Measurements from ENCODE around the gene PPP1R9B.

PPP1R9B gene

DNA sequence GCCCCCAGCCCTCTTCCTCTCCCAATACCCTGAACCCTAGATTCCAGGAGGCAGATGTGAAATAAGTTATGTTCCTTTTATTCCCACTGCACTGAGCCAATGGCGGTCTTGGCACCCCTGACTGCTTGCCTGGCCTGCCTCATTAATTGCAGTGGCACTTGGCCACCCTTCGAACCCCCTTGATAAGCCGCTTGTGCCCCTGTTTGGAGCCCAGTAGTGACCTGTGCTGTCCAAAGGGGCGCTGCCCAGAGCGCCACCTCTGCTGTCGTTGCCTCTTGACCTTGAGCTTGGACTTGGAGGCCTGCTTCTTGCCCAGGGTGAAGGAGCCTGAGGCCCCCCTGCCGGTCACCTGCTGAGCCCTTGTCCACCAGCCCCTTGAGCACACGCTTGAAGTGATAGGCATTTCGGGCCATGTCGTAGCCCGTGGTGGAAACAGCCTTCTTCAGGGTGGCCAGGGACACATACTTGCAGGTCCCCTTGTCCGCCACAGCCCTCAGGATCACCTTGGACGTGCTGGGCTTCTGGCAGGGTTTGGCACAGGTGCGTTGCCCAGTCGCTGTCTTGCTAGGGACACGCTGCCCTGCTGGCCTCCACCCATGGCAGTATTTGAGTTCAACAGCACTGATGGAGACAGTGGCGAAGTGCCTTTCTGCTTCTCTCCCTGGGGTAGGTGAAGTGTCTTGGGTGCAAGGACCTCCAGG is 21.0 kb upstream of the PPP1R9B start:
- H3K9me3 ChIP-seq (ENCODE audit: control insufficient read depth, insufficient read depth, low read length) = no peaks in the 10 kb centered on the region
- no peak overlapping the region for H3K9ac ChIP-seq (ENCODE audit: low read depth, low read length)
- no peaks in the 10 kb centered on the region for H3K36me3 ChIP-seq (ENCODE audit: insufficient read depth, low read length)
- H3K4me1 ChIP-seq (ENCODE audit: insufficient read depth, low read length) = peaks cover 10% of the 10 kb centered on the region; the same call in 1 of the 2 replicates

DNA sequence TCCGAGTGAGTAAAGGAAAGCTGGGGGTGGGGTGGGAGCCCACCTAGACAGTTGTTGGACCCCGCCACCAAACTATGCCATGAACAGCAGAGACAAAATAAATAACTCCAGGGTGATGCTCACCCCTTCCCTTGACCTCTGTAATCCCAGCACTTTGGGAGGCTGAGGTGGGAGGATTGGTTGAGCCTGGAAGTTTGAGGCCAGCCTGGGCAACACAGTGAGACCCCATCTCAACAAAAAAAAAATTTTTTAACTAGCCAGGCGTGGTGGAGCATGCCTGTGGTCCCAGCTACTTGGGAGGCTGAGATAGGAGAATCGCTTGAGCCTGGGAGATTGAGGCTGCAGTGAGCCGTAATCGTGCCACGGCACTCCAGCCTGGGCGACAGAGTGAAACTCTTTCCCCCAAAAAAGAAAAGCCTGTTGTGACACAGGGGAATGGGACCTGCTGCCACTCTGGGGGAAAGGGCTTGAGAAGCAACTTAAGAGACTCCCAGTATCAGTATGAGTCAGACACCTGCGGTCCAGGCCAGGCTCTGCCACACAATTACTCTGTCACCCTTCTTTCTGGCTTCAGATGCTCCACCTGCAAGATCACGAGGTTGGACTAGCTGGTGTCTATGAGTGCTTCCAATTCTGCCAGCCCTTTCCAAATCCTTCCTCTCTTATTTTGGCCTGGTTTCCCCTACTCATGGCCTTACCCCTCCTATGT is 20.3 kb upstream of the PPP1R9B start:
- Histone ChIP-seq H3K9ac (ENCODE audit: low read depth, low read length) (no peak overlapping the region), H3K36me3 (ENCODE audit: insufficient read depth, low read length) (no peaks in the 10 kb centered on the region), H3K9me3 (ENCODE audit: control insufficient read depth, insufficient read depth, low read length) (no peaks in the 10 kb centered on the region), H3K4me1 (ENCODE audit: insufficient read depth, low read length) (peaks cover 10% of the 10 kb centered on the region; the same call in 1 of the 2 replicates)

DNA sequence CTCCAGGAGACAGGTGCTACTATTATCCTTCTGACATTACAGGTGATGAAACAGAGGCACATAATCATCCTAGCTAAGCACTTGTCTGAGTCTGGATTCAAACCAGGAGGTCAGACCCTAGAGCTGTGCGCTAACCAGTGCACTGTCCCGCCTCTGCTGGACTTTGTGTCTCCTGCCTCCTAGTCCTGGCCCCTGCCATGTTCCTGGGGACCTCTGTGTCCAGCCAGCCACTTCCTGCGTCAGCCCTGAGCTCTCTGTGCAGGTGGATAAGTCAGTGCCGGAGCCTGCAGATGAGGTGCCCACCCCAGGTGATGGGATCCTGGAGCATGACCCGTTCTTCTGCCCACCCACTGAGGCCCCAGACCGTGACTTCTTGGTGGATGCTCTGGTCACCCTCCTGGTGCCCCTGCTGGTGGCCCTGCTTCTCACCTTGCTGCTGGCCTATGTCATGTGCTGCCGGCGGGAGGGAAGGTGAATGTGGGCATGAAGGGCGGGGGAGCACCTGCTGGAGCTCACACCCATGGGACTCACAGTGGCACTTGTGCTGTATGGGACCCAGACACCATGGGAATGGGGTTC is 19.5 kb upstream of the PPP1R9B start:
- Histone ChIP-seq H3K36me3 (ENCODE audit: insufficient read depth, low read length) (no peaks in the 10 kb centered on the region), H3K9me3 (ENCODE audit: control insufficient read depth, insufficient read depth, low read length) (no peaks in the 10 kb centered on the region), H3K4me1 (ENCODE audit: insufficient read depth, low read length) (peaks cover 10% of the 10 kb centered on the region; the same call in 1 of the 2 replicates), H3K9ac (ENCODE audit: low read depth, low read length) (no peak overlapping the region)

DNA sequence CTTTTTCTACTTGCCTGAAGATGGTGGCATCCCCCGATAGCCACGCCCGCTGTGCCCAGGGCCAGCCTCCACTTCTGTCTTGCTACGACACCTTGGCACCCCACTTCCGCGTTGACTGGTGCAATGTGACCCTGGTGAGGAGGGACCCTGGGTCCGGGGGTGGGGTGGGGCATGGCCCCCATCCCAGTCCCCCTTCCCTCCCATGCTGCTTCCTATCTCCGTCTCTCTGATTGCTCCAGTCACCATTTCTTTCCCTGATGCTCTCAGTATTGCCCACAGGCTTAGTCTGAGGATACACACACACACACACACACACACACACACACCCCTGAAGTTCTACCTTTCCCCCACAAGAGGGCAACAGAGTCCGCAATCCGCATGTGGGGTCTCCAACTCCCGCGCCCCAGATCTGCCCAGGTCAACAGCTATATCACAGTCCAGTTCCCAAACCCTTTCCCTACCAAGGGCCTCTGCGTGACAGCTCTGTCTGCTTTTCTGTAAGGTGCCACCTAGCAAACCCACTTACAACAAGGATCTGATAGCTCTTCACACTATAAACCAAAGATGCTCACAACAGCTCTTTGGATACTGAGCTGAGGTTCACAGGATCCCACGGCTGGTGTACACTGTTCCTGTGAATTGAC is 18.8 kb upstream of the PPP1R9B start:
- no peaks in the 10 kb centered on the region for H3K9me3 ChIP-seq (ENCODE audit: control insufficient read depth, insufficient read depth, low read length)
- H3K9ac ChIP-seq (ENCODE audit: low read depth, low read length) = no peak overlapping the region
- peaks cover 10% of the 10 kb centered on the region; the same call in 1 of the 2 replicates for H3K4me1 ChIP-seq (ENCODE audit: insufficient read depth, low read length)
- H3K36me3 ChIP-seq (ENCODE audit: insufficient read depth, low read length) = no peaks in the 10 kb centered on the region

DNA sequence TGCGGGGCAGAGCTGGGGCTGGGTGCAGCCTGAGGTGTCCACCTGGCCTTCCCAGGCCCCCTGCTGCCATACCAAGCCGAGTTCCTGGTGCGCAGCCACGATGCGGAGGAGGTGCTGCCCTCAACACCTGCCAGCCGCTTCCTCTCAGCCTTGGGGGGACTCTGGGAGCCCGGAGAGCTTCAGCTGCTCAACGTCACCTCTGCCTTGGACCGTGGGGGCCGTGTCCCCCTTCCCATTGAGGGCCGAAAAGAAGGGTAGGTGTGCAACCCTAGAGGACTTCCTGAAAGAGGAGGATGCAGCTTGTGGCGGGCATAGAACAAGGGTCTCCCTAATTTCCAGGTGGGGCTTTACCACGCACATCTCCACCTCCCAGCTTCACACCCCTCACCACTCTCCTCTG is 17.8 kb upstream of the PPP1R9B start:
- no peaks in the 10 kb centered on the region for H3K9me3 ChIP-seq (ENCODE audit: control insufficient read depth, insufficient read depth, low read length)
- no peak overlapping the region for H3K9ac ChIP-seq (ENCODE audit: low read depth, low read length)
- H3K4me1 ChIP-seq (ENCODE audit: insufficient read depth, low read length) = peaks cover 5% of the 10 kb centered on the region; the same call in 1 of the 2 replicates
- H3K36me3 ChIP-seq (ENCODE audit: insufficient read depth, low read length) = no peaks in the 10 kb centered on the region

DNA sequence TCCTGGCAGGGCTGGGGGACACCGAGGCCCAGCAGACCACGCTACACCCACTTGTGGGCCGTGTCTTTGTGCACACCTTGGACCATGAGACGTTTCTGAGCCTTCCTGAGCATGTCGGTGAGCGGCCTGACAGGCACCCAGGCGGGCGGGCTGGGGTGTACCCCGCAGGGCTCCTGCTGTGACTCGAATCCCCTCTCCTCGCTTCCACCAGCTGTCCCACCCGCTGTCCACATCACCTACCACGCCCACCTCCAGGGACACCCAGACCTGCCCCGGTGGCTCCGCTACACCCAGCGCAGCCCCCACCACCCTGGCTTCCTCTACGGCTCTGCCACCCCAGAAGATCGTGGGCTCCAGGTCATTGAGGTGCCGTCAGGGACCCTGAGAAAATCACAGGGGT is 16.9 kb upstream of the PPP1R9B start:
- Histone ChIP-seq H3K4me1 (ENCODE audit: insufficient read depth, low read length) (no peaks in the 10 kb centered on the region; the same call in 1 of the 2 replicates), H3K9me3 (ENCODE audit: control insufficient read depth, insufficient read depth, low read length) (no peaks in the 10 kb centered on the region), H3K9ac (ENCODE audit: low read depth, low read length) (no peak overlapping the region), H3K36me3 (ENCODE audit: insufficient read depth, low read length) (no peaks in the 10 kb centered on the region)

DNA sequence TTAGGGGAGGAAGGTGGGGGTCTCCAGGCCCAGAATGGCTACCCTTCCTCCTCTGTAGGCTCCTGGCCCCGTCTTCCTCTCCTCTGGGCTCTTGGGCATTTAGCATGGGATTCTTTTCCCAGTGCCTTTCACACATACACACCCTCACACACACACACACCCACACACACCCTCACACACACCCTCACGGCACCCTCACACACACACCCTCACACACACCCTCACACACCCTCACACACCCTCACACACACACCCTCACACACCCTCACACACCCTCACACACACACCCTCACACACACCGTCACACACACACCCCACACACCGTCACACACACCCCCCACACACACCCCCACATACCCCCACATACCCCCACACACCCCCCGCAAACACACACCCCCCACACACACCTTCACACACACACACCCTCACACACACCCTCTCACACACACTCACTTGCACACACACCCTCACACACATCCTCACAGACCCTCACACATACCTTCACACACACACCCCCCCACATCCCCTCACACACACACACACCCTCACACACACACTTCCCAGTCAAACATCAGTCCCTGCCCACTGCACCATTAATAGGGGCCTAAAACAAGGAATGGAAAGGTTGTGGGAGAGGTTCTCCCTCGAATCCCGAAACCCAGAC is 16.2 kb upstream of the PPP1R9B start:
- H3K9me3 ChIP-seq (ENCODE audit: control insufficient read depth, insufficient read depth, low read length) = no peaks in the 10 kb centered on the region
- H3K36me3 ChIP-seq (ENCODE audit: insufficient read depth, low read length) = no peaks in the 10 kb centered on the region
- H3K9ac ChIP-seq (ENCODE audit: low read depth, low read length) = no peak overlapping the region
- peaks cover 6% of the 10 kb centered on the region; the same call in 1 of the 2 replicates for H3K4me1 ChIP-seq (ENCODE audit: insufficient read depth, low read length)

DNA sequence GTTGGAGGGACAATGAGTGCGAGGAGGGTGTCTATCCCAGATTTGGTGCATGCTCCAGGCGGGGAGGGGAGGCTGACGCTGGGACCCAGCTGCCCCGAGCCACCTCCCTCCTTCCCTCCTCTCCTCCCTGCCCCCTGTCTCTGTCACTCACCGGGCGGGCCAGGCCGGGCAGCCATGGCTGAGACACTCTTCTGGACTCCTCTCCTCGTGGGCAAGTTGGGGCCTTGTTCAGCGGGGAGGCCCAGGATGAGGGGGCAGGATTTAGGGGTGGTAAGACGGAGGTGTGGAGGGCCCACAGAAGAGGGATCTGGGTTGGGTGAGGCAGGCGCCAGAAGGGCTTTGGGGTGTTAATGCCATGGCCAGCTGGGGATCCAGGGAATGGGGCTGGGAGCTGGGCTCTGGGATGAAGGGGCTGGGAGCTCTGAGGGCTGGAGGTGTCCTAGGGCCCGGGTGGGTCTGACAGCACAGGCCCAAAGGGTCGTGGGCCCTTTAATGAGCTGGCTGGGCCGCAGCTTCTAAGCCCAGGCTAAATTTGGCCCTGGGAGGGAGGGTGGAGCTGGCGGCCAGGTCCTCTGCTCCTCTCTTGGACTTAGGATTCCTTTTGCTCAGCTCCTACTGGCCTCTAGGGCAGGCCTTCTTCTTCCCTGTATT is 15.5 kb upstream of the PPP1R9B start, which contains the start of gene SGCA:
SGCA (plus strand) TSS at position 139 of the 651 bp plus-strand sequence; CDS start at position 175, 36 bp downstream.
- peaks cover 6% of the 10 kb centered on the region; the same call in 1 of the 2 replicates for H3K4me1 ChIP-seq (ENCODE audit: insufficient read depth, low read length)
- H3K9me3 ChIP-seq (ENCODE audit: control insufficient read depth, insufficient read depth, low read length) = no peaks in the 10 kb centered on the region
- no peak within 1 kb of the TSS for H3K9ac ChIP-seq (ENCODE audit: low read depth, low read length)
- H3K36me3 ChIP-seq (ENCODE audit: insufficient read depth, low read length) = no peaks in the 10 kb centered on the region

DNA sequence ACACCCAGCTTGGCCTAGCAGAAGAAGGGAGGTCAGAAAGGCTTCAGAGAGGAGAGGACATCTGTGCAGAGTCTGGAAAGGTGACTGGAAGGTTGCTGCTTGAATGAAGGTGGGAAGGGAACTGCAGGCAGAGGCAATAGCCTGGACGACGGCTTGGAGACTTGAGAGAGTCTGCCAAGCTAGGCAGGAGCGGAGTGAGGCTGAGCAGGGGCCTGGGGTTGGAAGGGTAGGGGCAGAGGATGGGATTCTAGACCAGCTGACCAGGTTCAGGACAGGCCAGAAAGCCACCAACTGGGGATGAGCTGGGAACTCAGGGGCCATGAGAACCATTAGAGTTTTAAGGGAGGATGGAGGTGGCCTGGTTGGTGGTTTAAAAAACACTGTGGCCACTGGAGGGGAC is 15.0 kb upstream of the PPP1R9B start:
- Histone ChIP-seq H3K36me3 (ENCODE audit: insufficient read depth, low read length) (no peaks in the 10 kb centered on the region), H3K9me3 (ENCODE audit: control insufficient read depth, insufficient read depth, low read length) (no peaks in the 10 kb centered on the region), H3K4me1 (ENCODE audit: insufficient read depth, low read length) (peaks cover 6% of the 10 kb centered on the region; the same call in 1 of the 2 replicates), H3K9ac (ENCODE audit: low read depth, low read length) (no peak overlapping the region)

DNA sequence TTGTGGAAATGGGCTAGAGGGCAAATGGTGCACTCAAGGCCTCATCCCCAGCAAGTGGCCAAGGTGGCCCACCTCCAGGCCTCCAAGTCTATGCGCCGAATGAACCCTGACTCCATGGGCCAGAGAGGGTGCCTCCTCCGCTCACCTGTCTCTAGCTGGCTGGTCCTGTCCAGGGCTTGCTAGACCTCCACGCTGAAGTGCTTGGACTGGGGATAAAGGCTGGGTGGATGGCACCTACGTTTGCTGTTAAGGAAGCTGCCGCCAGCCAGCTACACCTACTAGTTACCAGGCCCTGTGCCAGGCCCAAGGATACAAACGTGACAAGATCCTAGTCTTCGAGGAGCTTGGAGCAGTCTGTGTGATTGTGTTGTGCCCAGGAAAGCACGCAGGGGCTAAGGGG is 14.6 kb upstream of the PPP1R9B start:
- H3K36me3 ChIP-seq (ENCODE audit: insufficient read depth, low read length) = no peaks in the 10 kb centered on the region
- H3K4me1 ChIP-seq (ENCODE audit: insufficient read depth, low read length) = peaks cover 6% of the 10 kb centered on the region; the same call in 1 of the 2 replicates

DNA sequence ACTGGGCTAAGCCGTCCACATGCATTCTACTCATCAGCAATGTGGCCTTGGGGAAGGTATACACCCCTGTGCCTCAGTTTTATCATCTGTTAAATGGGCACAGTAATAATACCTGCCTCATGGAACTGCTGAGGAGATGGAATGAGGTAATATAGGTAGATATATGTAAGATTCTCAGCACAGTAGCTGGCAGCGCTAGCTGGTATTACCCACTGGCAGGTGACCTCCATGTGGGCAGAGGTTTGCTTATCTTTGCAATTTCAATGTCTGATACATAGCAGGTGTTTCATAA is 14.2 kb upstream of the PPP1R9B start:
- no peak overlapping the region for H3K9ac ChIP-seq (ENCODE audit: low read depth, low read length)
- H3K9me3 ChIP-seq (ENCODE audit: control insufficient read depth, insufficient read depth, low read length) = no peaks in the 10 kb centered on the region
- peaks cover 6% of the 10 kb centered on the region; the same call in 1 of the 2 replicates for H3K4me1 ChIP-seq (ENCODE audit: insufficient read depth, low read length)
- no peaks in the 10 kb centered on the region for H3K36me3 ChIP-seq (ENCODE audit: insufficient read depth, low read length)

More for the DNA sequence above, 14.6 kb upstream of the PPP1R9B start:
- no peaks in the 10 kb centered on the region for H3K9me3 ChIP-seq (ENCODE audit: control insufficient read depth, insufficient read depth, low read length)
- H3K9ac ChIP-seq (ENCODE audit: low read depth, low read length) = no peak overlapping the region

DNA sequence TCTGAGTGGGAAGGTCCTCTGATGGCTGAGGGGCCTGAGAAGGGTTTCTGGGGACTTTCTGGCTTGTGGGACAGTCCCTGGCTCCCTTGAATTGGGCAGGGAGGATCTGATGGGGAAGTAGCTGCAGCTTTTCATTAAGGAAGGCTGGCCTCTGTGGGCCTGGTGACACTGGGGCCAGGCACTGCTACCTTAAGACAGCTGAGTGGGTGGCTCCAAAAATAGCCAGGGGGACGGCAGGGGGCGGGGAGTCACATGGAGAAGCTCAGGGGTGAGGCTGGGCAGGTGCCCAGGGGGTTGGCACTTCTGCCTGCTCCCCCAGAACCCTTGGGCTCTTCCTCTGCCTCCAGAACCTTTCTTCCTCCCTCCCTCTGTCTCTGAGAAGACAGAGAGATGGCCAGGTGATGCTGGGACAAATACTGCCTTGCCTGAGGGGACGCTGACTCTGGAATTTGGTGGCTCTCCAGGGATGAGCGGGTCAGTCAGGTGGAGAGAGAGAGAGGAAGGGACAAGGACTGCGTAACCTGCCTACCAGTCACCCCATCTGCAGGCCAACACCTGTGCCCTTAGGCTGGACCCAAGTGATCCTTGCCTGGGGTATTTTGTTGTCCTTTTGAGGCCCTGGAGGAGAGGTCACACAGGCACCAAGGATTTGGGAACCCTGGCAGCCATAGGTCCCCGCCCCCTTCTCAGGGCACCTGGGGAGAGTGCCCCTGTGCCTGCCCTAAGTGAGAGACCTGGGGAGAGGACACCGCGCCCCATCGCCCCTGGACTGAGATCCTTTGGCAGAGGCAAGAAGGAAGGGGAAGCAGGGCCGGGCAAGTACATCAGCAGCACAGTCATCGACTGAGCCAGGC is 13.6 kb upstream of the PPP1R9B start:
- Histone ChIP-seq H3K9ac (ENCODE audit: low read depth, low read length) (no peak overlapping the region), H3K9me3 (ENCODE audit: control insufficient read depth, insufficient read depth, low read length) (no peaks in the 10 kb centered on the region), H3K4me1 (ENCODE audit: insufficient read depth, low read length) (peaks cover 6% of the 10 kb centered on the region; the same call in 1 of the 2 replicates), H3K36me3 (ENCODE audit: insufficient read depth, low read length) (no peaks in the 10 kb centered on the region)

Data from ES-I3 (cell line).